GM08714 (cell line): ENCODE results near the gene SERP2.

ENCODE experiments used
- H3K4me3 ChIP-seq: fragments of 200-500 bp; sonication (Bioruptor generic); 2 replicates; pipeline ENCODE4 v1.5.1; 2014; ENCODE audit warnings: mild to moderate bottlenecking, low read length, inconsistent platforms
- ZNF274 ChIP-seq: IDR thresholded peaks from 2 replicates; pipeline ENCODE4 v1.6.1; 2012; ENCODE audit warnings: mild to moderate bottlenecking, low read depth, low read length

SERP2 gene

DNA sequence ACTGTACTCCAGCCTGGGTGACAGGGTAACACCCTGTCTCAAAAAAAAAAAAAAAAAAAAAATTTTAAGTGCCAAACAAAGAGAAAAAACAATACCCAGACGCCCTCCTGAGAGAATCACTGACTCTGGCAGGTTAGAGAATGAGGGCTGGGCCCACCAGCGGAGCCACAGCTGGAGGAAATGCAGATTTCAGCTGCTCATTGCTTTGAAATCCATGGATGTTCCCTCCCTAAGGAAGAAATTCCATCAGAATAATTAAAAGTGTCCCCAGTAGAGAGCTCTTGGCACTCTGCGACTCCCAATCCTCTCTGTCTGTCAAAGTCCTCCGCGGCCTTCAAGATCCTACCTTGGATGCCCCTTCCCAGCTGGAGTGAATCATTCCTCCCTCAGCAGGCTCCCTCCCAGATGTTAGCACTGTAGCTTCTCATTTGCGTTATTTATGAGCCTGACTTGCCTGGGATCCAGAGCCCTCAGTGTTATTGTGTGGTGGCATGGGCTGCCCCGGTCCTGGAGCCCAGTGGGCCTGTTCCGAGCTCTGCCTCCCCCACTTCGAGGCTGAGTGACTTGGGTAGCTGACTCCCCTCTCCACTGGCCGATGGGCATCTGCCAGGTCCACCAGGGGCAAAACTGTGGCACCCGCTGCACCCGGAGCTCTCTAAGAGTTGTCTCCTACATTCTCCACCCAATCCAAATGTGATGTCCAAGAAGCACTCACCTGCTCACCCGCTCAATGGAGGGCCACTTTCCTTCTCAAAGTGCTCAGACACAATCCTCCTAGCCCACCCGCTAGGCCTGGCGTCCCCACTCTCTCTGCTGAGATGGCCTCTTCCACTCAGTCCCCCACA is 47.0 kb downstream of the SERP2 start:
- no peak overlapping the region for H3K4me3 ChIP-seq
- TF ChIP-seq ZNF274: no peak

DNA sequence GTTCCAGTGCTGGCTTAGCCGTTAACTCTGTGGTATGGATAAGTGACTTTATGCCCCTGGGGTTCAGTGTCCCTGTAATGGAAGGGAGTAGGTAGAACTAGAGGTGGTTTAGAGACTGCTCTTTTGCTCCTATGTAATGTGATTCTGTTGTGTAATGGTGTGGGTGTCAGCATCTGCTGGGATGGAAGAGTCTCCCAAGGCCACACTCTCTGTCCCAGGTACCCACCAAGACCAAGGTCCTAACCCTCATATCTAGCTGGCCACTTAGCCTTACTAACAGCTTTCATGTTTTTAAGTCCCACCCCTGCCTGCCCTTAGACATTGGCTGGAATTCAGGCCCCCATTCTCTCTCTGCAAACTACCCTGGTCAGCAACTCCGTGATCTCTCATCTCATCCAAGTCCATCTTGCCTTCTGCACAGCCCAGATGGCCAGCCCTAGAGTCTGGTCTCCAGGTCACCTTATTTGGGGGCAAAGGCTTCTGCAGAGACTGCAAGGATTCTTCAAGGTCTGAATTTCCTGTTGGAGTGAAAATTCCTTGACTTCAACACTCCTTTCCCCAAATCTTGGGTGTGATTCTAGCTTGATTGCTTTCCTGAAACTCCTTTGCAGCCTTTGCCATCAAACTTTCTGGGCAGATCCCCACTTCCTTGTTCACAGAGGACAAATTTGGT is 48.4 kb downstream of the SERP2 start:
- TF ChIP-seq ZNF274: no peak
- H3K4me3 ChIP-seq: no peak overlapping the region

DNA sequence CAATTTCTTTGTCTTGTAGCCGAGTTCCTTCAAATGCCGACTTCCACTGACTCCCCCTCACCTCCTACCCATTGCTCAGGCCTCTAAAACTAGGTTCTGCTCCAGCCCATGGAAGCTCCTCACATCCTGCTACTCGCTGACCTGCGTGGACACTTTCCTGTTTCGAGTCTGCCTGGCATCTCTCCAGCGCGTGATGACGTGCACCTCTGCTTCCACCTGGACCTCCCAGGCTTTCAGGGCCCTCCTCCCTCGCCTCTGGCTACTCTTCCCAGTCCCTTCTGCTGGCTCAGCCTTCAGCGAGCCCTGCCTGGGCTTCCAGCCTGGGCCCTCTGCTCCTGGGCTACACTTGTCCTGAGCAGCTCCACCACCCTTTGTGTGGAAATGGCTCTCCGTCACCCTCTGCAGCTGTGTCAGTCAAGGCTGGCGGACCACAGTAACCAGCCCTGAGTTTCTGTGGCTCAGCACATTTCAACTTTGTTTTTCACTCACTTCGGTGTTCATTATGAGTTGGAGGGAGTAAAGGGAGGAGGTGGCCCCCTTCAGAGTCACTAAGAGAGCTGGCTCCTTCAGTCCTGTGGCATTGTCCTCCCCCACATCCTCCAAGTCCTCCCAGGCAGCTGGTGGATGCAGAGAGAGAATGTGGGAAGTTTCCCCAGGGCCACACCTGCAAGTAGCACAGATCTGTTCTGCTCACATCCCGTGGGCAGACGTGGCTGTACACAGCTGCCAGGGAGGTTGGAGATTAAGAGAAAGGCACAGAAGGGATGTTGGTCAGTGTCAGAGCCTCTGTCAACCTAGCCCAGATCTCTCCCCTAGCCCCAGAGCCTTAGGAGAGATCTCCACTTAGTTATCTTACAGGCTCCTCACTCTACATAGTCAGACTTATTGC is 49.4 kb downstream of the SERP2 start:
- TF ChIP-seq ZNF274: no peak
- no peak overlapping the region for H3K4me3 ChIP-seq

DNA sequence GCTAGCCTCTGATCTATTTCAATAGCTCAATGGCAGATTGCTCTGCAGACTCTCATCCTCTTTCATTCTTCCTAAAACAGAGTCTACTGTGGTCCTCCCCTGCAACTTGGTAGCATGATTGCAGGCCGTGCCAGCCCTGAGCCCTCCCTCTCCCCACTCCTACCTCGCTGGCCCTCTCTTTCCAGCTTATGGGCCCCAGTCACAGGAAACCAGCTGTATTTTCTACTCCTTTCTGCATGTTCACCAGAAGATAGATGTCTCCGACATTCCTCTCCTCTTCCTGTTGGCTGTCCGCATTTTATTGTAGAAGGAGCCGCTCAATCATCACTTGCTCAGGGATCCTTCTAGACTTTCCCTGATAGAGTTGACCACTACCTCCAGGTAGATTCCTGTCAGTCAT is 50.2 kb downstream of the SERP2 start:
- no peak overlapping the region for H3K4me3 ChIP-seq
- TF ChIP-seq ZNF274: no peak

DNA sequence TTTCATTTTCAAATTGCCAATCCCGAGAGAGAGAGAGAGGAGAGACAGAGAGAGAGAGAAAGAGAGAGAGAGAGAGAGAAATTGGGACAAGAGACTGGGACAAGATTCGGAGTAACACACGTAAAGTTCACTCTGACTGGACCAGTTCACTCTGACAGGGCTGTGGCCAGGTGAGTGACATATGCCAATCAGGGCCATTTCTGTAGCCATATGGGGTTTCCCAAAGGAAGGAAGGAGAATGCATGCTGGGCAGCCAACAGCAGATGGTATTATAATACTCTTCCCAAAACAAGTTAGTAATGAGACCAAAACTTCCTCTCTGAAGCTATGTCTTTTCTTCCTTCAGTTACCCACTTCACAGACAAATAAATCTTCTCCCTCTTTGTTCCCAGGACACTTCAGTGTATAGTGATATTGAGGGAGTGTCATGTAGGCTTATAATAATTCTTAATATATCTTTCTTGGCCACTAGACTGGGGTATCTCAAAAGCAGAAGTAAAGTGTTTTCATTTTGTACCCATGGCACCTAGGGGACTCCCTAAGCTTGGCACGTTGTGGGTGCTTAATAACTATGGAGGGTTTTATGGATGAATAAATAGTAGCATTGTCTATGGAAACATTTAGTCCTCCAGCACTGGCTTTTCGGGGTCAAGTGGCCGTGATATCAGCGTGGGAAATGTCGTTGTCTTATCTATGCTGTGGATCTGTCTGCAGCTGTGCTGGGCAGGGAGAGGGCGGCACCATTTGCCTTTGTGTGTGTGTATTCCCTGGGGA is 51.6 kb downstream of the SERP2 start:
- TF ChIP-seq ZNF274: no peak
- no peak overlapping the region for H3K4me3 ChIP-seq

DNA sequence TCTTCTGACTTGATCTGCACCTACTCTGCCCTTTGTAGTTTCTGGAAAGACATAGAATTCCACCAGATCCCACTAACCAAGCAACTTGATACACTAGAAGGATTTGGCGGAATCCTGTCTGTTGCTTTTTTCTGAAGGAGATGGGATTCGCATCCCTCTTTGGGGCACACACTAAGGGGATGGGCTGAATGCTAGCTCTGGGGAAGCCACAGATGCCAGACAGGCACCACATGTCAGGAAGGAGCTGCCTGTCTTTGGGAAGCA is 52.1 kb downstream of the SERP2 start:
- no peak for TF ChIP-seq ZNF274
- H3K4me3 ChIP-seq: no peak overlapping the region

DNA sequence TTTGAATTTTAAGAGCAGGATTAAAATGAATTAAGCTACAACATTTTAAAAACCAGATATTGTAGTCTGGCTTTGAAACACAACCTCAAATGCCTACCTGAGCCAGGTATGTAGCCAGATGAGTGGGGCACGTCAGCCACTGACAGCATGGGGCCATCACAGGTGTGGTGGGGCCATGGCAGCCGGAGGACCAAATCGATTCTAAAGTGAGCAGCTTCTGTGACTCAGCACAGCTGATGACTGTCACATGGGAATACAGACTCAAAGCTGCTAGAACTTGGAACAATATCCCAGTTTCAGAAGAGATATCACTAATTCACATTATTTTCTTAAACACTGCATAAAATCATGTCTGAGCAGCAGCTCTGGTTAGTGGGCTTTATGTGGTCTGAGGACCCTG is 52.8 kb downstream of the SERP2 start:
- H3K4me3 ChIP-seq: no peak overlapping the region
- no peak for TF ChIP-seq ZNF274

DNA sequence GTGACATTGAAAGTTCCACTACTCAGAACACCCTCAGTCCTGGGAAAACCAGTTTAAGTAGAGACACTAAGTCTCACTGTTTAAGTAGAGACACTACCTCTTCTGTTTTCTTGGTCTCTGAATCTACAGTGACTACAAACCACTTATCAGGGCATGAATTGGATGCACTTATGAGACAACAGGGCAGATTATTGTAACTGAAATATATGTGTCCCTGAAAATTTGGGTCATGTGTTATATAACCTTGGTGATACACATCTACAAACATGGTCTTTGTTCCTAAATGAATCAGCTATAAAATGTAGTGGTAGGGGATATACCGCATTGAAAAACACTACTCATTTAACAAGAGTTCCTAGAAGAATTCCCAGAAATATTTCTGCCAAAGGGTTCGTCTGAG is 55.7 kb downstream of the SERP2 start:
- H3K4me3 ChIP-seq: no peak overlapping the region
- TF ChIP-seq ZNF274: no peak

DNA sequence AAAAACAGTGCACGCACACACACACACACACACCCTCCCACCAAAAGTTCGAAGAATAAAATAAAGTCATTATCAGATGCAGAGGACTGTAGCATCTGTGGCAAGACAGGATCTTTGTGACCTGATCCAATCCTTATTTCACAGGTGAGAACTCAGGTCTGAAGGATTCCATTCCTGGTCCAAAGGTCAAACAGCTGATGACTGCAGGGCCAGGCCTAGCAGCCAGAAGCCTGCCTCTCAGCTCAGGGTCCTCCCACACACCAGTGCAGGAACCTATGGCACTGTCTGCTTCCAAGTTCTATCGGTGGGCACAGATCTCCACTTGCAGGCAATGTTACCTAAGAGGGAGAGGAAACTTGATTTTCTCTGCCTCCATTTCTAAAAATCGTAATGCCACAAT is 57.5 kb downstream of the SERP2 start:
- no peak for TF ChIP-seq ZNF274
- no peak overlapping the region for H3K4me3 ChIP-seq

DNA sequence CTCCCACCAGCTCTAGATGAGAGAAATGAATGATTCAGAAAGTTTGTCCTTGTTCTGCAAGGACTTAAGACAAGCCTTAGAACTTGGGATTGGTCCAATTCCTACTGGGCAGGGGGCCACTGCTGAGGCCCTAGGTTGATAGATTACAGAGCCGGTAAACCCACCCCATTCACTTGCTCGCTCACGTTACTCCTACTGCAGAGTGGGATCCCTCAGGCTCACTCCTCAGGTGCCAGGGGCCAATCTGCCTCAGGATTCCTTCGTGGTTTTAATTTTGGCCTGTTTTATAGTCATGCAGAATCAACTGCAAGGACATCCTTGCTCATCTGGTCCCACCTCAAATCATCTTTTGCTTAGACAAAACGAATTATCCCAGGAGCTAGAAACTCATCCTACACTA is 59.0 kb downstream of the SERP2 start:
- H3K4me3 ChIP-seq: no peak overlapping the region
- TF ChIP-seq ZNF274: no peak

DNA sequence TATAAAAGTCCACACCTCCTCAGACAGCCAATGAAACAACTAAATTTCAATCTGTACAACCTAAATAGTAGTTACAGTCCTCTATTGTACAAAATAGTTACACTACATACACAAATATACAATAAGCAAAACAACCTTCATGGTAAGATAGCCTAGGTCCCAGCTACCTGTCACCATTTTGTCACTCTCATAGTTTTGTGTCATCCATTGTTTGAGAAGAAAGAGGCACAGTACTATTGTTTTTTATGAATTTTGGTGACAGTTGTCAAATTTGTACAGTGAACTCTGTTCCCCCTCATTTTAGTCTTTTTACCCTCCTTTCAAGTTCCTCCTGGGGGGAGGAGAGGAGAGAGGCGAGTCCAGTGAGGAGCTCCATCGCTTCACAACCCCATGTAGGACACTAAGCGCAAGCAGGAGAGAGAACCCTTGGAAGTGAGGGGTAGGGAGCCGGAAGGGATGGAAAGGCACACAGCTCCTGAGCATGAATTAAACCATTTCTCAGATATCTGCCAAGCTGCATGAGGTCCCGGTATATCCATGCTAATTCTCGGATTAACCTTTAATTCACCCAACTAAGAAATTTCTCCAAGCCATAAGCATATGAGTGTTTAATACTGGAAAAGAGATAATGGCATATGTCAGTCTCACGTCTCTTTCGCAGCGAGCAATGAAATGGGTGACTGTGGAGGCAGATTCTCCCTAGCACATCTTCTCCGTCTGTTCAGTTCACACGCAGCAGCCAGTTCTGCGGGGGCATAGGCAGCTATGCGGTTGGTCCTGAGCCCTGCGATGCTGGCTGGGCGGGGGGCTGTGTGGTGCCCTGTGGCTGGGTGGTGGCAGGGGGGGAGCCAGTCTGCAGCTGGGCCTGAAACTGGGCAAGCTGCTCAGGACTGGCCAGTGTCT is 60.5 kb downstream of the SERP2 start:
- no peak for TF ChIP-seq ZNF274
- no peak overlapping the region for H3K4me3 ChIP-seq

DNA sequence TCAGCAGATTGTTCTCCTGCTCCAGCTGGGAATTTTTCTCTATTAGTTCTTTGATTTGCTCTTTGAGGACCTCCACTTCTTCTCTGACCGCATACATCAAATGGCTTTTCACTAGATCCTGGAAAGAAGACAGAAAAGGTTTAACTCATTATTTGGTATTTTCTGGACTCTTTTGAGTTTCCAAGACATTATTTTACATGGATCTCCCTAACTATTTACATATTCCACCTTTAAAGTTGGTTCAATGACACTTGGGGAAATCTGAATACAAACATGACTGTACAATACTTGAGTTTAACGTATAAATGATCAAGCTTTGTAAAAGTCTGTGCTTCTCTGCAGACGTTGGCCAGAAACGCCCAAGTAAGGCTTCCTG is 61.1 kb downstream of the SERP2 start:
- TF ChIP-seq ZNF274: no peak
- H3K4me3 ChIP-seq: no peak overlapping the region; the same call in 1 of the 2 replicates

DNA sequence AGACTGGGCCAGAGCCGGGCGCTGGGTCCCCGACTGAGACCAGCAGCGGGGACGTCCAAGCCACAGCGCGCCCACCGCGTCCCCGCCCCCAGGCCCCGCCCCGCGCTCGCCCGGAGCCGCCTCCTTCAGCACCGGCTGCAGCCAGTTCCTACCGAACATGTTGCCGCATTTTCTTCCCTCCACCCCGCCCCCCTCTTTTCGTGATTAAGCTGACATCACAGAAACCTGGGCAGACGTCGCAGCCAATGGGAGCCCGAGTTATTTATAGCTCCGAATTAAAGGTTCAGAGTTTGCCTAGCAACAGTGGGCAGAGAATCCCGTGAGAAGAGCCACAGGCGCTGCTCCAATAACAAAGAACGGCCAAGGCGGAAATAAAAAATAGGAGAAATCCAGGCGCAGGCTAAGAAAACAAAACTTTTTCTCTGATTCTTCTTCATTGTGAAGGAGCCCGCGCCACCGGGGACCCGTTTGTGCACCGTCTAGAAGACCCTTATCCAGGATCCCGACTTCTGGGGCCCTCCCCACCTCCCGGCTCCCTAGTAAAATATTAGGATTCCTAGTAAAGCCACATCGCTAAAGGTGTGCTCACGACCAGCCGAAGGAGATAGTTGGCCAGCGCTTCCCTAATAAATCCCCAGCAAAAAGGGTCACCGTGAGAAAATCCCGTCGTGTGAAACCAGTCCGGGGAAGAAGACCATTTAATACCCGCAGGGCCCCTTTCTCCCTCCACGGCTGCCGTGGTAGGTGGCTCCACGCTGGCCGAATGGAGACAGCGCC is 61.7 kb downstream of the SERP2 start:
- H3K4me3 ChIP-seq: peak overlapping the region; percentile 37
- no peak for TF ChIP-seq ZNF274
